B cell (primary cell): ENCODE measurements around the gene PRDM5.

Experiments used
- CTCF ChIP-seq: fragments of 200-600 bp; IDR thresholded peaks from one replicate; pipeline ENCODE4 v1.8.0; 2022; ENCODE audit warnings: antibody characterized with exemption, mild to moderate bottlenecking
- EZH2 ChIP-seq: IDR thresholded peaks from 2 replicates; pipeline ENCODE4 v1.6.1; 2012; ENCODE audit warnings: borderline replicate concordance, low read depth, mild to moderate bottlenecking, moderate library complexity, low read length; ENCODE audit not compliant: insufficient read depth, poor library complexity, severe bottlenecking

GRCh38 chr4:120821029-120821428 lies 101.5 kb downstream of the PRDM5 start:
- TF ChIP-seq CTCF, result no peak
- no peak for TF ChIP-seq EZH2
